Measurements from ENCODE around the gene SIN3A. TPM values are rescaled to one million over a fixed set of nuclear protein-coding genes. Genes with fewer than 3 reads are reported as not detected.

SIN3A gene
- total and polyA plus RNA-seq, 9 of the 15 experiments (the other 6 are each of a cell fraction or from before 2014, with no cell fraction given) = 11.1 to 70.3 (median 25.3) TPM

DNA sequence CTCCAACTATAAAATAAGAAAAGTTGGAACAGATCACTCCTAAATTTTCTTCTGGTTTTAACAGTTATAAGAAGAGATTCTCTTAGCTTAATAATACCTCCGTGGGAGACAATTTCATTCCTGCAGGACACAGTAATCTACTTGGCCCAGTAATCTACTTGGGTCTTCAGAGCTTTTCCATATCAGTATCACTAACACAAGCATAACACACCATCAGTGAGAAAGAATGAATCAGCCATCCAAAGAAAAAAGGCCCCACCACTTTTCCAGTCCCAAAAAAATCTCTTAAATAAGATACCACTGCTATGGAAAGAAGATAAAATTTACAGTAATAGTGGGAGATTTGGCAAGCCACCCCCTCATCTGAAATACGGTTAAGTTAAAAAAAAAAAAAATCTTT lies 20.2 kb downstream of the SIN3A start (continued):
- TF ChIP-seq, protein P1, sequence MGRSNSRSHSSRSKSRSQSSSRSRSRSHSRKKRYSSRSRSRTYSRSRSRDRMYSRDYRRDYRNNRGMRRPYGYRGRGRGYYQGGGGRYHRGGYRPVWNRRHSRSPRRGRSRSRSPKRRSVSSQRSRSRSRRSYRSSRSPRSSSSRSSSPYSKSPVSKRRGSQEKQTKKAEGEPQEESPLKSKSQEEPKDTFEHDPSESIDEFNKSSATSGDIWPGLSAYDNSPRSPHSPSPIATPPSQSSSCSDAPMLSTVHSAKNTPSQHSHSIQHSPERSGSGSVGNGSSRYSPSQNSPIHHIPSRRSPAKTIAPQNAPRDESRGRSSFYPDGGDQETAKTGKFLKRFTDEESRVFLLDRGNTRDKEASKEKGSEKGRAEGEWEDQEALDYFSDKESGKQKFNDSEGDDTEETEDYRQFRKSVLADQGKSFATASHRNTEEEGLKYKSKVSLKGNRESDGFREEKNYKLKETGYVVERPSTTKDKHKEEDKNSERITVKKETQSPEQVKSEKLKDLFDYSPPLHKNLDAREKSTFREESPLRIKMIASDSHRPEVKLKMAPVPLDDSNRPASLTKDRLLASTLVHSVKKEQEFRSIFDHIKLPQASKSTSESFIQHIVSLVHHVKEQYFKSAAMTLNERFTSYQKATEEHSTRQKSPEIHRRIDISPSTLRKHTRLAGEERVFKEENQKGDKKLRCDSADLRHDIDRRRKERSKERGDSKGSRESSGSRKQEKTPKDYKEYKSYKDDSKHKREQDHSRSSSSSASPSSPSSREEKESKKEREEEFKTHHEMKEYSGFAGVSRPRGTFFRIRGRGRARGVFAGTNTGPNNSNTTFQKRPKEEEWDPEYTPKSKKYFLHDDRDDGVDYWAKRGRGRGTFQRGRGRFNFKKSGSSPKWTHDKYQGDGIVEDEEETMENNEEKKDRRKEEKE (IDR thresholded peaks at IDR 0.05; ENCODE audit: borderline replicate concordance in 1 of 2, control insufficient read depth in 1 of 2, low read depth in 2 of 2, low read length in 1 of 2) = no peak
- TF ChIP-seq, protein P2, sequence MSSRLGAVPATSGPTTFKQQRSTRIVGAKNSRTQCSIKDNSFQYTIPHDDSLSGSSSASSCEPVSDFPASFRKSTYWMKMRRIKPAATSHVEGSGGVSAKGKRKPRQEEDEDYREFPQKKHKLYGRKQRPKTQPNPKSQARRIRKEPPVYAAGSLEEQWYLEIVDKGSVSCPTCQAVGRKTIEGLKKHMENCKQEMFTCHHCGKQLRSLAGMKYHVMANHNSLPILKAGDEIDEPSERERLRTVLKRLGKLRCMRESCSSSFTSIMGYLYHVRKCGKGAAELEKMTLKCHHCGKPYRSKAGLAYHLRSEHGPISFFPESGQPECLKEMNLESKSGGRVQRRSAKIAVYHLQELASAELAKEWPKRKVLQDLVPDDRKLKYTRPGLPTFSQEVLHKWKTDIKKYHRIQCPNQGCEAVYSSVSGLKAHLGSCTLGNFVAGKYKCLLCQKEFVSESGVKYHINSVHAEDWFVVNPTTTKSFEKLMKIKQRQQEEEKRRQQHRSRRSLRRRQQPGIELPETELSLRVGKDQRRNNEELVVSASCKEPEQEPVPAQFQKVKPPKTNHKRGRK (tag; IDR thresholded peaks at IDR 0.05) = no peak
- TF ChIP-seq ZNF57 (CRISPR knock-in tag; IDR thresholded peaks at IDR 0.05) (no peak), HDAC6 (IDR thresholded peaks at IDR 0.05; ENCODE audit: low read depth, low read length) (no peak), GABPB2 (CRISPR knock-in tag; conservative IDR thresholded peaks at IDR 0.05) (no peak), RBM14 (IDR thresholded peaks at IDR 0.05; ENCODE audit: borderline replicate concordance, insufficient read depth, low read depth, low read length) (no peak), RFX7 (CRISPR knock-in tag; IDR thresholded peaks at IDR 0.05) (no peak), ZNF175 (CRISPR knock-in tag; IDR thresholded peaks at IDR 0.05; ENCODE audit: low read depth) (no peak), ZNF23 (CRISPR knock-in tag; IDR thresholded peaks at IDR 0.05) (no peak), TRIM24 (IDR thresholded peaks at IDR 0.05) (no peak), ZBED1 (IDR thresholded peaks at IDR 0.05) (no peak), U2AF1 (optimal IDR thresholded peaks at IDR 0.05; ENCODE audit: low read depth, low read length) (no peak)
- TF ChIP-seq, protein P3, sequence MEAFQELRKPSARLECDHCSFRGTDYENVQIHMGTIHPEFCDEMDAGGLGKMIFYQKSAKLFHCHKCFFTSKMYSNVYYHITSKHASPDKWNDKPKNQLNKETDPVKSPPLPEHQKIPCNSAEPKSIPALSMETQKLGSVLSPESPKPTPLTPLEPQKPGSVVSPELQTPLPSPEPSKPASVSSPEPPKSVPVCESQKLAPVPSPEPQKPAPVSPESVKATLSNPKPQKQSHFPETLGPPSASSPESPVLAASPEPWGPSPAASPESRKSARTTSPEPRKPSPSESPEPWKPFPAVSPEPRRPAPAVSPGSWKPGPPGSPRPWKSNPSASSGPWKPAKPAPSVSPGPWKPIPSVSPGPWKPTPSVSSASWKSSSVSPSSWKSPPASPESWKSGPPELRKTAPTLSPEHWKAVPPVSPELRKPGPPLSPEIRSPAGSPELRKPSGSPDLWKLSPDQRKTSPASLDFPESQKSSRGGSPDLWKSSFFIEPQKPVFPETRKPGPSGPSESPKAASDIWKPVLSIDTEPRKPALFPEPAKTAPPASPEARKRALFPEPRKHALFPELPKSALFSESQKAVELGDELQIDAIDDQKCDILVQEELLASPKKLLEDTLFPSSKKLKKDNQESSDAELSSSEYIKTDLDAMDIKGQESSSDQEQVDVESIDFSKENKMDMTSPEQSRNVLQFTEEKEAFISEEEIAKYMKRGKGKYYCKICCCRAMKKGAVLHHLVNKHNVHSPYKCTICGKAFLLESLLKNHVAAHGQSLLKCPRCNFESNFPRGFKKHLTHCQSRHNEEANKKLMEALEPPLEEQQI (IDR thresholded peaks at IDR 0.05) = no peak
- TF ChIP-seq, protein P4, sequence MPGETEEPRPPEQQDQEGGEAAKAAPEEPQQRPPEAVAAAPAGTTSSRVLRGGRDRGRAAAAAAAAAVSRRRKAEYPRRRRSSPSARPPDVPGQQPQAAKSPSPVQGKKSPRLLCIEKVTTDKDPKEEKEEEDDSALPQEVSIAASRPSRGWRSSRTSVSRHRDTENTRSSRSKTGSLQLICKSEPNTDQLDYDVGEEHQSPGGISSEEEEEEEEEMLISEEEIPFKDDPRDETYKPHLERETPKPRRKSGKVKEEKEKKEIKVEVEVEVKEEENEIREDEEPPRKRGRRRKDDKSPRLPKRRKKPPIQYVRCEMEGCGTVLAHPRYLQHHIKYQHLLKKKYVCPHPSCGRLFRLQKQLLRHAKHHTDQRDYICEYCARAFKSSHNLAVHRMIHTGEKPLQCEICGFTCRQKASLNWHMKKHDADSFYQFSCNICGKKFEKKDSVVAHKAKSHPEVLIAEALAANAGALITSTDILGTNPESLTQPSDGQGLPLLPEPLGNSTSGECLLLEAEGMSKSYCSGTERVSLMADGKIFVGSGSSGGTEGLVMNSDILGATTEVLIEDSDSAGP (CRISPR knock-in tag; IDR thresholded peaks at IDR 0.05) = no peak

Data from K562 (cell line).